LNCAP (cell line): ENCODE results near the gene HTR6.

Source experiments
- CTCF ChIP-seq: fragments of 450-650 bp; IDR thresholded peaks from 2 replicates; pipeline ENCODE4 v1.5.1; 2017; ENCODE audit warnings: mild to moderate bottlenecking

HTR6 gene

GRCh38 chr1:19664453-19665185 is at the start of gene HTR6:
Gene HTR6 (plus strand): TSS chr1:19664875. CDS start chr1:19665754, 879 bp downstream.
- no peak for TF ChIP-seq CTCF

GRCh38 chr1:19615438-19615837 is 49.2 kb upstream of the HTR6 start:
- no peak for TF ChIP-seq CTCF

- no peak for TF ChIP-seq CTCF
These were observed 48.2 kb upstream of the HTR6 start for GRCh38 chr1:19616489-19616888.

- TF ChIP-seq CTCF = no peak
These were observed 47.3 kb upstream of the HTR6 start for GRCh38 chr1:19617376-19617775.

- no peak for TF ChIP-seq CTCF
These were observed 46.2 kb upstream of the HTR6 start for GRCh38 chr1:19618428-19618827.

- no peak for TF ChIP-seq CTCF
These were observed 44.8 kb upstream of the HTR6 start for GRCh38 chr1:19619697-19620384.

- no peak for TF ChIP-seq CTCF
These were observed 43.9 kb upstream of the HTR6 start for GRCh38 chr1:19620786-19621185.
